Heart left ventricle (tissue), 13 donors: ENCODE results near the gene UPK1A.

Experiments used
- POLR2A ChIP-seq, 2 donors: fragments of 450-650 bp; IDR thresholded peaks; one replicate each; pipeline ENCODE4 v1.6.1; 2017; ENCODE audit warnings: antibody characterized with exemption in 2 of 2, mild to moderate bottlenecking in 2 of 2, moderate library complexity in 2 of 2
- TF ChIP-seq, protein P1 (sequence below), 12 donors: fragments of 200-600 bp; sonication (generic) in 4 of 12; IDR thresholded peaks; one replicate each; pipeline versions ENCODE4 v1.5.0 to v1.8.0; 2018 to 2022; ENCODE audit warnings: antibody characterized with exemption in 12 of 12, mild to moderate bottlenecking in 5 of 12
- donor health status: ischemic (EF 13 %, LVEDD 7.1; RV severe dilation, severe dysfunction).
- donor health status: DM: no; HTN: yes; CAD: no.
- donor health status: DM: no; HTN: no; CAD: no.
- donor health status: ischemic (EF 25% LVEDD 6.9; RV normal size, moderate dysfunction).
- donor health status: ischemic (EF 25% LVEDD 5.7; RV mildly dilated, moderate dysfunction).
- donor health status: ischemic (EF 35%, LVEDD 5.7; RV mildly dilated, moderate dysfunction).
- donor health status: nonischemic (EF 11% LVEDD 7.7; RV severe dilation, severe dysfunction).
- donor health status: DM: yes; HTN: yes; CAD: no.
- donor health status: PGD.
- donor health status: ischemic (EF 29% LVEDD 5.4; RV normal size, mild dysfunction).
- donor health status: nonischemic (EF 23%, LVEDD 6.1; RV moderate dilation, normal function).

DNA sequence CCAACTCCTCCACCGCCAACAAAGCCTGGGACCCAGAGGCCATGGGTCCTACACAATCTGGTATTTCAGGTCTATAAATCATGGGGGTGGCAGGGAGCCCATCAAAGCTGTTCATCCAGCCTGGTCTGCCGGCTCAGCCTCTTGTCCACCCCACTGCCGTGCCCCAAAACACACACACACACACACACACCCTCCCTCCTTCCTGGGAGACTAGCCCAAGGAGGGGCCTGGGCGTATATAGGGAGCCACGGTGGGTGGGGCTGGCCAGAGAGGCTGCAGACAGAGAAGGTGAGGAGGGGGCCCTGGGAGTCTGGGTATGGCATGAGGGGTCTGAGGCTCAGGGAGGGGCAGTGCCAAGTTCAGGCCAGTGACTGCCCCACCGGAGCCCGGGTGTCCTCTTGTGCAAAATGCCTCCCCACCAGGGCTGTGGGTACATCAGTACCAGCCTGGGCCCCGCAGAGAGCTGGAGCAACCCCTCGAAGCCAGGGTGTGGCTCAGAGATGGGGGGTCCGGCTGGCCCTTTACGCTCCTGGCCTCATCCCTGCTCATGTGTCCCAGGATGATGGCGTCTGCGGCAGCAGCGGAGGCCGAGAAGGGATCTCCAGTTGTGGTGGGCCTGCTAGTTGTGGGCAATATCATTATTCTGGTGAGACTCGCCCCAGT is at the start of gene UPK1A:
- TF ChIP-seq, protein P1, sequence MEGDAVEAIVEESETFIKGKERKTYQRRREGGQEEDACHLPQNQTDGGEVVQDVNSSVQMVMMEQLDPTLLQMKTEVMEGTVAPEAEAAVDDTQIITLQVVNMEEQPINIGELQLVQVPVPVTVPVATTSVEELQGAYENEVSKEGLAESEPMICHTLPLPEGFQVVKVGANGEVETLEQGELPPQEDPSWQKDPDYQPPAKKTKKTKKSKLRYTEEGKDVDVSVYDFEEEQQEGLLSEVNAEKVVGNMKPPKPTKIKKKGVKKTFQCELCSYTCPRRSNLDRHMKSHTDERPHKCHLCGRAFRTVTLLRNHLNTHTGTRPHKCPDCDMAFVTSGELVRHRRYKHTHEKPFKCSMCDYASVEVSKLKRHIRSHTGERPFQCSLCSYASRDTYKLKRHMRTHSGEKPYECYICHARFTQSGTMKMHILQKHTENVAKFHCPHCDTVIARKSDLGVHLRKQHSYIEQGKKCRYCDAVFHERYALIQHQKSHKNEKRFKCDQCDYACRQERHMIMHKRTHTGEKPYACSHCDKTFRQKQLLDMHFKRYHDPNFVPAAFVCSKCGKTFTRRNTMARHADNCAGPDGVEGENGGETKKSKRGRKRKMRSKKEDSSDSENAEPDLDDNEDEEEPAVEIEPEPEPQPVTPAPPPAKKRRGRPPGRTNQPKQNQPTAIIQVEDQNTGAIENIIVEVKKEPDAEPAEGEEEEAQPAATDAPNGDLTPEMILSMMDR (IDR thresholded peaks at IDR 0.05): no peak
- TF ChIP-seq POLR2A (IDR thresholded peaks at IDR 0.05): no peak
